HFFc6 (cell line): Measurements from ENCODE around the gene DTNBP1. TPM values are rescaled to one million over a fixed set of nuclear protein-coding genes. Genes with fewer than 3 reads are reported as not detected.

Experiments
- DNase-seq: peaks from one replicate; pipeline ENCODE4 v3.0.0-alpha.2; 2018
- H3K27ac Mint-ChIP-seq: 2 replicates; pipeline ENCODE4 v1.8.0; 2020; ENCODE audit warnings: mild to moderate bottlenecking, mixed read lengths
- H3K27me3 Mint-ChIP-seq: 2 replicates; pipeline ENCODE4 v1.8.0; 2021; ENCODE audit warnings: mild to moderate bottlenecking, moderate library complexity, mixed read lengths; ENCODE audit not compliant: insufficient read depth
- H3K36me3 Mint-ChIP-seq: 2 replicates; pipeline ENCODE4 v1.8.0; 2021; ENCODE audit warnings: low read depth, mixed read lengths
- H3K4me1 Mint-ChIP-seq: 2 replicates; pipeline ENCODE4 v1.8.0; 2020; ENCODE audit warnings: low read depth, mixed read lengths
- H3K4me3 Mint-ChIP-seq: 2 replicates; pipeline ENCODE4 v1.8.0; 2020; ENCODE audit warnings: mild to moderate bottlenecking, moderate library complexity, mixed read lengths
- H3K9me3 Mint-ChIP-seq: 2 replicates; pipeline ENCODE4 v1.8.0; 2020; ENCODE audit warnings: mild to moderate bottlenecking, mixed read lengths
- CTCF ChIP-seq: fragments of 200-600 bp; sonication (generic); IDR thresholded peaks from 2 replicates; pipeline ENCODE4 v1.5.0; 2021; ENCODE audit warnings: antibody characterized with exemption, mild to moderate bottlenecking
- total RNA-seq, 6 experiments: library from RNA; stranded (reverse); fragmentation: NEBNext Ultra II Directional; extraction: Animal tissue kit (Norgen Biotek cat#: 25700); gene quantifications; 2 replicates in 1 of 6; 3 replicates in 5 of 6; pipeline ENCODE4 v1.2.3, GENCODE V29; 2021

DTNBP1 gene
- total RNA-seq, 6 experiments from 2014 or later: 10.4 to 15.3 (median 13.9) TPM

GRCh38 chr6:15503346-15503680 lies 159.5 kb downstream of the DTNBP1 start:
- no peak overlapping the region for H3K4me3 Mint-ChIP-seq
- peaks cover 24% of the 10 kb centered on the region for H3K36me3 Mint-ChIP-seq
- H3K27ac Mint-ChIP-seq: peak overlapping the region; percentile 49; the same call in 1 of the 2 replicates
- H3K27me3 Mint-ChIP-seq: peaks cover 6% of the 10 kb centered on the region
- H3K9me3 Mint-ChIP-seq: no peaks in the 10 kb centered on the region
- H3K4me1 Mint-ChIP-seq: peaks cover 36% of the 10 kb centered on the region
- no peak for TF ChIP-seq CTCF
- no peak for DNase-seq

GRCh38 chr6:15502446-15503345 lies 160.1 kb downstream of the DTNBP1 start:
- Mint-ChIP-seq H3K36me3 (peaks cover 27% of the 10 kb centered on the region), H3K4me1 (peaks cover 39% of the 10 kb centered on the region), H3K27ac (no peak overlapping the region), H3K27me3 (peaks cover 10% of the 10 kb centered on the region), H3K9me3 (no peaks in the 10 kb centered on the region), H3K4me3 (no peak overlapping the region)
- no peak for DNase-seq
- no peak for TF ChIP-seq CTCF

GRCh38 chr6:15501826-15502445 lies 160.9 kb downstream of the DTNBP1 start:
- peaks cover 23% of the 10 kb centered on the region for H3K36me3 Mint-ChIP-seq
- H3K4me3 Mint-ChIP-seq: no peak overlapping the region
- H3K9me3 Mint-ChIP-seq: no peaks in the 10 kb centered on the region
- peaks cover 10% of the 10 kb centered on the region for H3K27me3 Mint-ChIP-seq
- H3K27ac Mint-ChIP-seq: no peak overlapping the region
- no peak for TF ChIP-seq CTCF
- no peak for DNase-seq
- peaks cover 39% of the 10 kb centered on the region for H3K4me1 Mint-ChIP-seq

GRCh38 chr6:15500901-15501825 lies 161.7 kb downstream of the DTNBP1 start:
- Mint-ChIP-seq H3K4me3 (no peak overlapping the region), H3K9me3 (no peaks in the 10 kb centered on the region), H3K27ac (no peak overlapping the region), H3K4me1 (peaks cover 39% of the 10 kb centered on the region), H3K27me3 (peaks cover 10% of the 10 kb centered on the region), H3K36me3 (peaks cover 24% of the 10 kb centered on the region)
- TF ChIP-seq CTCF: no peak
- no peak for DNase-seq

GRCh38 chr6:15500078-15500740 lies 162.6 kb downstream of the DTNBP1 start:
- H3K4me3 Mint-ChIP-seq: no peak overlapping the region
- no peak for DNase-seq
- H3K36me3 Mint-ChIP-seq: peaks cover 32% of the 10 kb centered on the region
- no peaks in the 10 kb centered on the region for H3K9me3 Mint-ChIP-seq
- peaks cover 38% of the 10 kb centered on the region for H3K4me1 Mint-ChIP-seq
- peaks cover 10% of the 10 kb centered on the region for H3K27me3 Mint-ChIP-seq
- no peak overlapping the region for H3K27ac Mint-ChIP-seq
- TF ChIP-seq CTCF: no peak
